GM13977 (cell line): ENCODE measurements around the gene TBC1D2B.

ENCODE experiments used
- DNase-seq: peaks from one replicate; pipeline ENCODE4 v3.0.0; 2012; ENCODE audit warnings: low spot score
- CTCF ChIP-seq: IDR thresholded peaks from 2 replicates; pipeline ENCODE4 v1.5.1; 2012; ENCODE audit warnings: mild to moderate bottlenecking, control low read depth; ENCODE audit not compliant: insufficient read depth; ENCODE audit errors: extremely low read depth, missing control alignments
- in situ Hi-C: fragments of 300-500 bp; cut with MboI; formaldehyde crosslinking; loops from one replicate; pipeline ENCODE4 v1.12.0; 2022; ENCODE audit warnings: low sequenced_read_pairs, low pct_unique_long_range_greater_than_20kb, mixed read lengths, inconsistent platforms; ENCODE audit not compliant: unreplicated experiment

TBC1D2B gene

GRCh38 chr15:78098131-78098755 is 20.7 kb upstream of the TBC1D2B start:
- no peak for DNase-seq
- no peak for TF ChIP-seq CTCF
- in situ Hi-C loops = loop anchor here (10.0 kb wide), 1 partner anchor 93 kb away; no protein-coding TSS in a partner anchor

- DNase-seq = no peak
- no peak for TF ChIP-seq CTCF
- in situ Hi-C loops = loop anchor here (10.0 kb wide), 1 partner anchor 93 kb away; no protein-coding TSS in a partner anchor
Measured at GRCh38 chr15:78097667-78098066, 20.2 kb upstream of the TBC1D2B start.

GRCh38 chr15:78093242-78094020 is 15.9 kb upstream of the TBC1D2B start:
- no peak for TF ChIP-seq CTCF
- no peak for DNase-seq
- in situ Hi-C loops = loop anchor here (10.0 kb wide), 1 partner anchor 89 kb away; no protein-coding TSS in a partner anchor

- in situ Hi-C loops = loop anchor here (10.0 kb wide), 1 partner anchor 88 kb away; no protein-coding TSS in a partner anchor
- no peak for TF ChIP-seq CTCF
- DNase-seq = no peak
Measured at GRCh38 chr15:78092261-78093041, 14.9 kb upstream of the TBC1D2B start, which contains the start of gene SH2D7. SH2D7 (plus strand) TSS chr15:78092561; CDS start chr15:78092585, 24 bp downstream.

GRCh38 chr15:78090422-78091063 is 13.0 kb upstream of the TBC1D2B start:
- TF ChIP-seq CTCF = no peak
- in situ Hi-C loops = loop anchor here (10.0 kb wide), 1 partner anchor 86 kb away; no protein-coding TSS in a partner anchor
- DNase-seq = no peak

- no peak for DNase-seq
- in situ Hi-C loops = no loop called here
- no peak for TF ChIP-seq CTCF
Measured at GRCh38 chr15:78088773-78089080, 11.2 kb upstream of the TBC1D2B start.
